Astrocyte of the hippocampus (primary cell): Measurements from ENCODE around the gene SLC38A6.
"Not testable (repeated sequence)": the region's sequence is repeated elsewhere in the genome, so short reads cannot be mapped to it uniquely, and the experiment has no call there.

Experiments
- DNase-seq: peaks from one replicate; pipeline ENCODE4 v3.0.0; 2011; ENCODE audit warnings: low read depth, low spot score

The SLC38A6 gene

GRCh38 chr14:61051051-61051450 is 70.0 kb downstream of the SLC38A6 start:
- DNase-seq: peak; percentile 12

- DNase-seq: no peak
Measured at GRCh38 chr14:61051621-61052020, 70.6 kb downstream of the SLC38A6 start.

GRCh38 chr14:61063461-61063860 is 82.4 kb downstream of the SLC38A6 start:
- no peak for DNase-seq

GRCh38 chr14:61064210-61064609 is 83.2 kb downstream of the SLC38A6 start:
- DNase-seq: no peak

- no peak for DNase-seq
Measured at GRCh38 chr14:61064856-61065255, 83.8 kb downstream of the SLC38A6 start.

GRCh38 chr14:61065656-61066055 is 84.6 kb downstream of the SLC38A6 start:
- DNase-seq: no peak

GRCh38 chr14:61072442-61072841 is 91.4 kb downstream of the SLC38A6 start:
- not testable (repeated sequence) for DNase-seq

- no peak for DNase-seq
Measured at GRCh38 chr14:61074852-61075251, 93.8 kb downstream of the SLC38A6 start.

- peak; percentile 32 for DNase-seq
Measured at GRCh38 chr14:61076556-61076955, 95.5 kb downstream of the SLC38A6 start.

- no peak for DNase-seq
Measured at GRCh38 chr14:61077437-61077836, 96.4 kb downstream of the SLC38A6 start.

GRCh38 chr14:61077951-61078720 is 97.1 kb downstream of the SLC38A6 start:
- DNase-seq: no peak

- no peak for DNase-seq
Measured at GRCh38 chr14:61080591-61081010, 99.6 kb downstream of the SLC38A6 start.

GRCh38 chr14:61088081-61088480 is 107.0 kb downstream of the SLC38A6 start:
- DNase-seq: no peak

- DNase-seq: no peak
Measured at GRCh38 chr14:61089126-61089750, 108.2 kb downstream of the SLC38A6 start.

GRCh38 chr14:61090432-61091216 is 109.6 kb downstream of the SLC38A6 start:
- no peak for DNase-seq

- DNase-seq: no peak
Measured at GRCh38 chr14:61091657-61092273, 110.7 kb downstream of the SLC38A6 start.

- not testable (repeated sequence) for DNase-seq
Measured at GRCh38 chr14:61098096-61098495, 117.1 kb downstream of the SLC38A6 start.

- no peak for DNase-seq
Measured at GRCh38 chr14:61098721-61099120, 117.7 kb downstream of the SLC38A6 start.

- DNase-seq: no peak
Measured at GRCh38 chr14:61099216-61099835, 118.3 kb downstream of the SLC38A6 start.

- DNase-seq: peak; percentile 21
Measured at GRCh38 chr14:61101803-61102548, 120.9 kb downstream of the SLC38A6 start.
